IMR-90 (cell line): Measurements from ENCODE around the gene NTMT1. TPM values are rescaled to one million over a fixed set of nuclear protein-coding genes. Genes with fewer than 3 reads are reported as not detected.
"Not testable (repeated sequence)": the region's sequence is repeated elsewhere in the genome, so short reads cannot be mapped to it uniquely, and the experiment has no call there.

ENCODE experiments used
- ATAC-seq: fragments of 200-7000 bp; cut with Tn5 transposase; 2 replicates; pipeline ENCODE4 v1.9.1; 2020; ENCODE audit warnings: low read depth, mild to moderate bottlenecking, moderate library complexity
- BruUV-seq: library from RNA; stranded (reverse); fragments of 400-500 nt; replicated peaks from 2 replicates; lab custom pipeline; 2021; lab: Mats Ljungman, UMichigan
- CTCF ChIA-PET: fragments of 300-600 bp; formaldehyde crosslinking; extraction: SDS; loops from one replicate; lab custom pipeline; 2021; ENCODE audit warnings: antibody characterized with exemption; lab: Yijun Ruan, JAX
- POLR2A ChIA-PET: fragments of 300-600 bp; sonication (Branson Sonifier 250); formaldehyde crosslinking; loops from one replicate; lab custom pipeline; 2022; ENCODE audit warnings: antibody characterized with exemption; ENCODE audit not compliant: unreplicated experiment; lab: Charles Lee
- DNase-seq: peaks from one replicate; pipeline ENCODE4 v3.0.0; 2013
- H2AFZ ChIP-seq: replicated peaks from 2 replicates; pipeline ENCODE3; 2013; ENCODE audit warnings: low read length, mild to moderate bottlenecking; ENCODE audit not compliant: poor library complexity
- H2AK5ac ChIP-seq: 2 replicates; pipeline ENCODE4 v1.6.1; 2013; ENCODE audit warnings: low read depth, low read length, inconsistent platforms
- H2AK9ac ChIP-seq: replicated peaks from 2 replicates; pipeline ENCODE3; 2013; ENCODE audit warnings: mild to moderate bottlenecking, low read depth, low read length, moderate library complexity; ENCODE audit not compliant: poor library complexity
- H2BK120ac ChIP-seq: 2 replicates; pipeline ENCODE4 v1.6.1; 2013; ENCODE audit warnings: low read depth, low read length, inconsistent platforms
- H2BK15ac ChIP-seq: 3 replicates; pipeline ENCODE4 v1.6.1; 2013; ENCODE audit warnings: low read depth, low read length, inconsistent platforms
- H2BK20ac ChIP-seq: 2 replicates; pipeline ENCODE4 v1.6.1; 2013; ENCODE audit warnings: low read depth, mild to moderate bottlenecking, inconsistent platforms, low read length, moderate library complexity
- H2BK5ac ChIP-seq: 2 replicates; pipeline ENCODE4 v1.6.1; 2013; ENCODE audit warnings: mild to moderate bottlenecking, low read depth, low read length, inconsistent platforms; ENCODE audit not compliant: poor library complexity, severe bottlenecking
- H3K14ac ChIP-seq: replicated peaks from 2 replicates; pipeline ENCODE4 v1.6.1; 2013; ENCODE audit warnings: low read depth, low read length, inconsistent platforms
- H3K18ac ChIP-seq: 2 replicates; pipeline ENCODE4 v1.6.1; 2013; ENCODE audit warnings: low read depth, low read length, control low read depth
- H3K23ac ChIP-seq: 2 replicates; pipeline ENCODE4 v1.6.1; 2013; ENCODE audit warnings: low read depth, low read length, inconsistent platforms
- H3K27ac ChIP-seq: 2 replicates; pipeline ENCODE4 v1.5.1; 2013; ENCODE audit warnings: mild to moderate bottlenecking, control low read depth, low read length; ENCODE audit not compliant: insufficient read depth
- H3K27me3 ChIP-seq: 2 replicates; pipeline ENCODE4 v1.6.1; 2013; ENCODE audit warnings: low read length; ENCODE audit not compliant: control insufficient read depth, insufficient read depth
- H3K36me3 ChIP-seq: 2 replicates; pipeline ENCODE4 v1.6.1; 2013; ENCODE audit warnings: low read length, mixed read lengths; ENCODE audit not compliant: control insufficient read depth, insufficient read depth
- H3K4ac ChIP-seq: 2 replicates; pipeline ENCODE4 v1.6.1; 2013; ENCODE audit warnings: low read depth, low read length, inconsistent platforms
- H3K4me1 ChIP-seq: 2 replicates; pipeline ENCODE4 v1.6.1; 2013; ENCODE audit warnings: low read length, mixed read lengths; ENCODE audit not compliant: control insufficient read depth, insufficient read depth
- H3K4me2 ChIP-seq: 2 replicates; pipeline ENCODE4 v1.6.1; 2013; ENCODE audit warnings: low read depth, mild to moderate bottlenecking, control low read depth, low read length, moderate library complexity
- H3K4me3 ChIP-seq: 2 replicates; pipeline ENCODE4 v1.5.1; 2013; ENCODE audit warnings: low read depth, mild to moderate bottlenecking, control low read depth, low read length, moderate library complexity; ENCODE audit not compliant: insufficient read depth
- H3K56ac ChIP-seq: 2 replicates; pipeline ENCODE4 v1.6.1; 2013; ENCODE audit warnings: low read length, inconsistent platforms; ENCODE audit not compliant: insufficient read depth; ENCODE audit errors: extremely low read depth
- H3K79me1 ChIP-seq, 2 experiments: 2 replicates each; pipeline ENCODE4 v1.6.1; 2013; ENCODE audit warnings: low read length in 2 of 2, inconsistent platforms in 1 of 2, low read depth in 1 of 2
- H3K9ac ChIP-seq: 2 replicates; pipeline ENCODE4 v1.6.1; 2013; ENCODE audit warnings: low read depth, low read length, control low read depth
- H3K9me1 ChIP-seq: 2 replicates; pipeline ENCODE4 v1.6.1; 2013; ENCODE audit warnings: low read length, inconsistent platforms; ENCODE audit not compliant: insufficient read depth
- H3K9me3 ChIP-seq: 2 replicates; pipeline ENCODE4 v1.6.1; 2013; ENCODE audit warnings: low read length; ENCODE audit not compliant: control insufficient read depth, insufficient read depth
- H4K20me1 ChIP-seq: 2 replicates; pipeline ENCODE4 v1.6.1; 2013; ENCODE audit warnings: low read length, inconsistent platforms; ENCODE audit not compliant: insufficient read depth
- H4K5ac ChIP-seq: 2 replicates; pipeline ENCODE4 v1.6.1; 2013; ENCODE audit warnings: mild to moderate bottlenecking, low read depth, low read length, control low read depth
- H4K8ac ChIP-seq, 2 experiments: 2 replicates each; pipeline ENCODE4 v1.6.1; 2013; ENCODE audit warnings: low read depth in 2 of 2, low read length in 2 of 2, control low read depth in 1 of 2, inconsistent platforms in 1 of 2
- H4K91ac ChIP-seq: 2 replicates; pipeline ENCODE4 v1.6.1; 2013; ENCODE audit warnings: low read depth, low read length, inconsistent platforms; ENCODE audit not compliant: insufficient read depth
- WGBS, 2 experiments: methylation state at CpG; one replicate each; pipeline versions ENCODE4 v1.1.5 to v1.1.7; 2013; ENCODE audit warnings: missing lambda C conversion rate in 2 of 2; ENCODE audit not compliant: insufficient read length in 1 of 2; ENCODE audit errors: extremely low coverage in 2 of 2; 5-methylcytosine and 5-hydroxymethylcytosine counted together
- dilution Hi-C: fragments of 300-500 bp; cut with HindIII; formaldehyde crosslinking; loops from one replicate; pipeline ENCODE4 v1.14.3; 2018; ENCODE audit warnings: low sequenced_read_pairs; ENCODE audit not compliant: unreplicated experiment
- in situ Hi-C: fragments of 300-500 bp; cut with MboI; formaldehyde crosslinking; loops from 3 replicates; pipeline ENCODE4 v1.14.3; 2019; ENCODE audit warnings: low sequenced_read_pairs, inconsistent platforms, mixed read lengths
- intact Hi-C: fragments of 100-400 bp; cut with micrococcal nuclease; formaldehyde crosslinking; loops from 2 replicates; pipeline ENCODE4 v1.10.0; 2022
- polyA plus RNA-seq, 3 experiments: library from polyadenylated mRNA; depleted of rRNA; stranded (reverse); fragments of >200 nt; gene quantifications; 2 replicates each; pipeline ENCODE4 v1.2.3, GENCODE V29; 2012; ENCODE audit warnings: low replicate concordance in 1 of 3
- total RNA-seq: library from RNA; depleted of rRNA; stranded (reverse); fragments of >200 nt; gene quantifications from 2 replicates; pipeline ENCODE4 v1.2.3, GENCODE V29; 2012

Gene NTMT1
- total and polyA plus RNA-seq, 2 of the 4 experiments (the other 2 are of a cell fraction): 68.1 to 88.1 TPM

DNA sequence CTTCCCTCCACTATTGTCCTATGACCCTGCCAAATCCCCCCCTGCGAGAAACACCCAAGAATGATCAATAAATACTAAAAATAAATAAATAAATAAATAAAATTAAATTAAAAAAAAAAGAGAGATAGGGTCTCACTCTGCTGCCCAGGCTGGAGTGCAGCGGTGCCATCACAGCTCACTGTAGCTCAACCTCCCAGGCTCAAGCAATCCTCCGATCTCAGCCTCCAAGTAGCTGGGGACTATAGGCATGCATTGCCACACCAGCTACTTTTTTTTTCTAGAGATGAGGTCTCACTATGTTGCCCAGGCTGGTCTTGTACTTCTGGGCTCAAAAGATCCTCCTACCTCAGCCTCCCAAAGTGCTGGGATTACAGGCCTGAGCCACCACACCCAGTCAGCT is 36.3 kb downstream of the NTMT1 start:
- H3K4me2 ChIP-seq, H3K9ac ChIP-seq, H4K20me1 ChIP-seq, H2BK120ac ChIP-seq, BruUV-seq, H3K4ac ChIP-seq, H2AK9ac ChIP-seq, H3K56ac ChIP-seq, H2BK15ac ChIP-seq, H3K9me1 ChIP-seq, CTCF ChIA-PET, H3K18ac ChIP-seq, ATAC-seq, H4K5ac ChIP-seq, H3K9me3 ChIP-seq, DNase-seq, H3K23ac ChIP-seq, H3K4me3 ChIP-seq, H3K36me3 ChIP-seq, H3K14ac ChIP-seq, H3K4me1 ChIP-seq, H2BK5ac ChIP-seq, H3K27ac ChIP-seq, intact Hi-C loops, H4K91ac ChIP-seq, H3K27me3 ChIP-seq, H4K8ac ChIP-seq, in situ Hi-C loops, dilution Hi-C loops, H2BK20ac ChIP-seq: not testable (repeated sequence)
- peaks cover 0 to 11% of the 10 kb centered on the region in 2 experiments; a peak in 2 of 4 replicates for H3K79me1 ChIP-seq
- no CpG with 5 or more reads among the region's 3 CpGs for WGBS, 2 experiments
- H2AFZ ChIP-seq: peak overlapping the region; percentile 18
- H2AK5ac ChIP-seq: peak overlapping the region; percentile 39; the same call in 1 of the 2 replicates
- POLR2A ChIA-PET: interaction anchor here (0.6 kb wide), 1 partner anchor 17 kb away, joined by 3 read pairs; no protein-coding TSS in a partner anchor
